HG02943 (cell line): Measurements from ENCODE around the gene PRKAG3.

Experiments used
- ATAC-seq: cut with Tn5 transposase; IDR thresholded peaks from one replicate; pipeline ENCODE4 v1.9.1; 2021; ENCODE audit warnings: mild to moderate bottlenecking, low read depth, moderate library complexity; ENCODE audit not compliant: unreplicated experiment

The PRKAG3 gene

DNA sequence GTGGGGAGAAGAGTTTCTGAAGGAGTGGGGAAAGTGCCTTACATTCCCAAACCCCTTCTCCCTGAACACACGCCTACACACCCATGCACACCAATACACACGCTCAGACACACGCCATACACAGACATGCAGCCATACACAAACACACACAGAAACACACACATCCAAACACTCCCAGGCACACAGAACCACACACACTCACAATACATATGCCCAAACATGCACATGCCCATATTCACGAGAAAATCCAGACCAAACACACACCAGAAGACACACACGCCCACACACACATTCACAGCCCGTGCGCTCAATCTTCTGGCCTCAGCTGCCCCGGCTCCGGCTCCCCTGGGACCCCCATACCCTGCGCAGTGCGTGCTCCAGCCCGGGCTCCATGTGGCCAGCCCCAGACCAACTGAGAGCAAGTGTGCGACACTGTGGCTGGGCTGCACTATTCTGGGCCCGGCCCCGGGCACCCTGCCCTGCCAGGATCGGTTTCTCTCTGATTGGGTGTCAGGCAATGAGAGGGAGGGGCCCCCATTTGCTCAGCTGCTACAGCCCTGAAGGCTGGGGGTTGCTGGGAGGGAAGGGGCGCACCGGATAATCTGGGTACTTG lies at the start of gene PRKAG3:
Gene PRKAG3 (minus strand): TSS at position 426 of the 613 bp plus-strand sequence.
- no peak for ATAC-seq

DNA sequence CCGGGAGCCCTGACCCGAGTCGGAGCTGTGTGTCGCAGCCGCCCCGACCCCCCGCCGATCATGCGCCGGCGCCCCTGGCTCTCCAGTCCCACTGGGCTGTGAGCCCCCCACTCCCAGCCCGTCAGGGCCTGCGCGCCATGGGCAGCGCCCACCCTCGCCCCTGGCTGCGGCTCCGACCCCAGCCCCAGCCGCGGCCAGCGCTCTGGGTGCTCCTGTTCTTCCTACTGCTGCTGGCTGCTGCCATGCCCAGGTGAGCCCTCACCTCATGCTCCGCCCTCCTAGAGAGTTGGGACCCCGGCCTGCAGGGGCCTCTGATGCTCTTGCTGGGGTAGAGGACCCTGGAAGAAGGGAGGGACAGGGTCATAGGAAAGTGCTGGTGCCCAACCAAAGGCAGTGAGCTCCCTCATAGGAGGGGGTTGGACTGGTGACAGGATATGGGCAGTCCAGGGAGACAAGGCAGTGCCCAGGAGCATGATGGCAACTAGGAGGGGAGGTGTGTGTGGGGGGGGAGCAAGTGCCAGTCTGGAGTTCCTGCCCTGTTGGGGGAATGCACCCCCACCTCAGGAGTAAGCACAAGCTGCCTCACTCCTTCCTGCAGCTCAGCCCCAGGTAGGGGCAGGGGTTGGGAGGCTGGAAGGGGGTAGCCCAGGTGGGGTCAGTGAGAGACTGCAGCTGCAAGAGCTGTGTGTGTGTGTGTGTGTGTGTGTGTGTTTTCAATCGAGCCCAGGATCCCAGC lies 49.4 kb upstream of the PRKAG3 start:
- no peak for ATAC-seq

DNA sequence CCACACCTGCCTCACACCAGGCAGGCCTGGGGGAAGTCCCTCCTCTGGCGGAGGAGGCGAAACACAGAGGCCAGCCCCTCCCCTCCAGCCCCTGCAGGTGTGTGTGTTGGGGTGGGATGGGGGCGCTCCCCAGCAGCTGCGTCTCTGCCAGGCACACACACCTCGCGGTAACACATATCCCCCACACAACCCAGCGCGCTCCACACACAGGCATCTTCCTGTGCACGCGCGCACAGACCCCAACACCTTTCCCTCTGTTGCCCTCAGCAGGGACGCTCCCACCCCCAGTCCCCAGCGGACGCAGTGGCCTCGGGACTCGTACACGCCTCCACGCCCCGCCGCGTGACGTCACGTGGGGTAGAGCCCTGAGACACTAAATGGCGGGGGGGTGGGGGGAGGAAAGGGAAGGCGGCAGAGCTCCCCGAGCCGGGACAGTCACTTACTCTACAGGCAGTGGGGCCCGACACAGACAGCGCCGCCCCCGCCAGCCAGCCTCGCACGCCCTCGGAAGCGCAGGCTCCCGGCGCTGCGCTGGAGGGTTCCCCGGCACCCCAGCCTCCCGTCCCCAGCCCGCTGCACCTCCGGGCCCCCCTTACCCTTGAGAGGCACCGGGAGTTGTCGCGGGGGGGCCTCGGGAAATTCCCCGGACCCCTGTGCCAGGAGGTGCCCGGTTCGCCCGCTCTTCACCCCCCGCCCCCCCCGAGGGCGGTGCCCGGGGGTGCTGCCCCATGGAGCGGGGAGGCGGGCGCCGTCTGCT lies 48.7 kb upstream of the PRKAG3 start, which contains the start of gene WNT10A:
Gene WNT10A (plus strand): TSS at position 751 of the 757 bp plus-strand sequence. CDS start 144 bp downstream, outside the sequence.
- ATAC-seq = peak; percentile 62

DNA sequence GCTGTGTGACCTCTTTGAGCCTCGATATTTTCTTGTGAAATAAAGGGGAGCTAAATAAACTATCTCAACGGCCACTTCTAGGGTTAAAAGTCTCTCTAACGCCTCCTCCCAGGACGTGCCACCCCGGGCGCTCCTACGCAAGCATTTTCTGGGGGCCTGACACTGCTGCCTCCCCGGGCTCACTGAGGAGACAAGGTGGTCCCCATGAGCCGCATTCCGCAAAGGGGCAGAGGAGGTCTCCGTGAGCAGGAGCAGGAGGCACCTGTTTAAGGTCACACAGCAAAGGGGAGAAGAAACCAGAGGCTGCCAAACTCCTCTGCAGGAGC lies 48.1 kb upstream of the PRKAG3 start:
- no peak for ATAC-seq

DNA sequence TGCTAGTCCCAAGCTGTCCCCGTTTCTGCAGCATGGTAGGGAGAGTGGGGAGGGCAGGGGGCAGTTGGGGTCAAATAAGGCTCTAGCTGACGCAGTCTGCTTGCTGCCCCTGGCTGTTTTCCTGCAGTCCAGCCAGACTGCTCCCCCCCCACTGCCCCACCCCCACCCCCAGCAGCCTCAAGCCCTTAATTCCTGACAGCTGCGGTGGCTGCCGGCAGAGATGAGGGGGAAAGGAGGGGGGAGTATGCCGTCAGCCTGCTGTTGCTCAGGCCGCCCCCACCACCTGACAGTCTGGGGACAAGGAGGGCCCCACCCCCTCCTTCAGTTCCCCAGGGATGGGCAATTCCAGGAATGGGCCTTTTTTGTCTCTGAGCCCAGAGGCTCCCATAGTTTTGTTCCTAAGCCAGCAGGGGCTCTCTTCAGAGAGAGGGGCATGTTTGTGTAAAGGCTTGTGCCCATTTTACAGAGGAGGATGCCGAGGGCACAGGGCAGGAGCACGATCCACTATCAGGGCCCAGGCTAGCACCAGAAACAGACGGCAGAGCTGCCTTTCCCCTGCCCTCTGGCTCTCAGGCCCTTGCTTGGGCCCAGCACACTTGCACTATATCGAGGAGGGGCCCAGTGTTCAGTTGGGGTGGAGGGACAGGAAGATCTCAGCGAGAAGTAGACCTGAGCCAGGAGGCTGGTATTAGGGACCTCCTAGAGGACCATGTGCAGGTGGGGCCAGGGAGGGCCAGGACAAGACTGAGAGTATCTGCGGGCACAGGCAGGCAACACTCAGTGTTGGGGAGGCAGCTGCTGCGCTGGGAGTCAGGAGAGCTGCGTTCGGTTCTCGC lies 47.5 kb upstream of the PRKAG3 start:
- no peak for ATAC-seq

DNA sequence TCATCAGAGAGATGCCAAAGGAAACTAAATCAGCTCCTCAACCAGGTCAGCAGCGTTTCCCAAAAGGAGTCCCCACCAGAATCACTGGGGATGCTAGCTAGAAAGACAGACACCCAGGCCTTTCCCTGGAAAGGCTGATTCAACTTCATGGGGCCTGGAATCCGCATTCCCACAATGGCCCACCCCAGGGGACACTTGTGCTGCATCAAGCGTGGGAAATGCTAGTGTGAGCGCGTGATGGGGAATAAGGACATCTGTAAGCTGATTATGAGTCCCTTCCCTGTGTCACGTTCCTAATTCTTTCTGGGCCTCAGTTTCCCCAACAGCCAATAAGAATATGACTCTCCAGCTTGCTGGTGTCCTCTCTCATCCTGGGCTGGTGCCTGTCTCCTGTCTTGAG lies 46.9 kb upstream of the PRKAG3 start:
- no peak for ATAC-seq

DNA sequence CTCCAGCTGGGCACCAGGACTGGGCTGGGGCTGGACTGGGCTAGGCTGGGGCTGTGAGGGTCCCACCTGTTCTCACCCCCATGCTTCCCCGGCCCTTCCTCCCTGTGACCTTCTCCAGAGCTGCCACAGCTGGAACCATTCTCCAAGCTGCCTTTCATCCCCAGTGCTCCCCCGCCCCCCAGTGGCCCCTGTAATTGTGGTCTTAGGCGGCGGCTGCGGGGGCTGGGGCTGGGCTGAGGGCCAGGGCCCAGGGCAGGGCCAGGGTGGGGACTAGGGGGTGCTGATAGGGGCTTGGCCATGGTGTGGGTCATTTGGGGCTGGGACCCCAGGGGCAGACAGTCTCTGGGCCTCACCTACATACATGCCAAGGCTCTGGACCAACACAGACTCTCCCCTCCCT lies 46.3 kb upstream of the PRKAG3 start:
- no peak for ATAC-seq

DNA sequence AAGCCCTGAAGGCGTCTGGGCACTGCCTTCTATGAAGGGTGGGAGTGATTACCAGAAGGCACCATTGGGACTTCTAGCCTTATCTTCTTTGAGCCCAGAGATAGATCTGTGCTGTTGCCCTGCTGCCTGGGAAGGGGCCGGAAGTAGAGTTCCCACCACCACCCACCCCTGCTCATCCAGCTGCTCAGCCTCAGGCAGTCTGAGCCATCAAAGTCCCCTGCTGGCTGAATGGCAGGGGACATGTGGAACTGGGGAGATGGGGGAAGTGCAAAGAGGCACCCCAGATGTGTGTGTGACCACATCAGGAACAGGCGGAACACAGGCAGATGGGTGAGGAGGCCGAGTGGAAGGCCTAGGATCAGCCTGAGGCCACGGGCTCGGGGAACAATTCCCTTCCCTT lies 45.7 kb upstream of the PRKAG3 start:
- ATAC-seq = no peak

DNA sequence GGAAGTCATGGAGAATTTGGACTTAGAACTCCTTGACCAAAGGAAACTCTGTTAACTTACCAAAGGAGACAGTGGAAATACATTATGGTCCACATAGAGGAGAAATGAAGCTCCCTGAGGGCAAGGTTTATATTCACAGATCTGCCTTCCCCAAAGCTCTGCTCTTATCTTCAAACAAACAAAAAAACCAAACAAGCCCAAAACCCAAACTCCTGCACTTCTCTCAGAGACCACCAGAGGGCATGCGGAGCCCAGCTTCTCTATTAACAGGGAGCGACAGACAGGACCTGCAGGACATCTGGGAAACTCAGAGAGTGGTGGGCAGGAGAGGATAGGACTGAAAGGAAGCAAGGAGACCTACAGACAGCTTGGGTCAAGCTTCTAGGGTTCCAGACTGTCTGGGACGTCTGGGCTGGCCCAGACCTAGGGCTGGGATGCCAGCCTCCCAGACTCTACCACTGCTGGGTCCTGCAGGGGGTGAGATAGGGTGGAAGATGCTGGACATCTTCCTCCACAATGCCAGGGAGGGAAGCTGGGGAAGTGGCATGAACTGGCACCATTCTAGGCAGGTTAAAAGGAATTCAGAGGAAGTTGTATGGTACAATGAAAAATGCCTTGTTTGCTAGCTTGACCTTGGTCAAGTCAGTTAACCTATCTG lies 45.1 kb upstream of the PRKAG3 start:
- no peak for ATAC-seq

DNA sequence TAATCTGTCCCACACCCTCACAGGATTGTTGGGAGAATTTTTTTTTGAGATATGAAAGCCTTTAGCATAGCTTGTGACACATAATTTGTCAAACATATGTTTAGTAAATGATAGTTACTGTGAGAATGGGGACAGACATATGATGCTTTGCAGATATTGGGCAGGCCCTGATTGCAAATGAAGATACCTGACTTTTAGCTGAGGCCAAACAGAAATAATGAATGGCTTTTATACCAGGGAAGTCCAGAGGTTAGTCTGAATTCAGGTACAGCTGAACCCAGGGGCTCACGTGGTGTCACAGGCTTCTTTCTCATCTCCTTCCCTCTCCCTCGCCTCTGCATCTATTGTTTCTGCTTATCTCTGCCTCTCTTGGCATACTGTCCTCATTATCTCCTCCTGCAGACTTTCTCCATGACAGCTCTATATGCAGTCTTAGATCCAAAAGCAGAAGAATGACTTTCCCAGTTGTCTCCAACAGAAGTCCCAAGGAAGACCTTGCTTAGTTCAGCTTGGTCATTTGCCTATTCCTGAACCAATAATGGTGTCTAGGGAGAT lies 44.2 kb upstream of the PRKAG3 start:
- ATAC-seq = no peak

DNA sequence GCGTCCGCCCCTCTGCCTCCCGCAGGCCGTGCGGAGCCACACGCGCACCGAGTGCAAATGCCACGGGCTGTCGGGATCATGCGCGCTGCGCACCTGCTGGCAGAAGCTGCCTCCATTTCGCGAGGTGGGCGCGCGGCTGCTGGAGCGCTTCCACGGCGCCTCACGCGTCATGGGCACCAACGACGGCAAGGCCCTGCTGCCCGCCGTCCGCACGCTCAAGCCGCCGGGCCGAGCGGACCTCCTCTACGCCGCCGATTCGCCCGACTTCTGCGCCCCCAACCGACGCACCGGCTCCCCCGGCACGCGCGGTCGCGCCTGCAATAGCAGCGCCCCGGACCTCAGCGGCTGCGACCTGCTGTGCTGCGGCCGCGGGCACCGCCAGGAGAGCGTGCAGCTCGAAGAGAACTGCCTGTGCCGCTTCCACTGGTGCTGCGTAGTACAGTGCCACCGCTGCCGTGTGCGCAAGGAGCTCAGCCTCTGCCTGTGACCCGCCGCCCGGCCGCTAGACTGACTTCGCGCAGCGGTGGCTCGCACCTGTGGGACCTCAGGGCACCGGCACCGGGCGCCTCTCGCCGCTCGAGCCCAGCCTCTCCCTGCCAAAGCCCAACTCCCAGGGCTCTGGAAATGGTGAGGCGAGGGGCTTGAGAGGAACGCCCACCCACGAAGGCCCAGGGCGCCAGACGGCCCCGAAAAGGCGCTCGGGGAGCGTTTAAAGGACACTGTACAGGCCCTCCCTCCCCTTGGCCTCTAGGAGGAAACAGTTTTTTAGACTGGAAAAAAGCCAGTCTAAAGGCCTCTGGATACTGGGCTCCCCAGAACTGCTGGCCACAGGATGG lies 42.0 kb upstream of the PRKAG3 start:
- no peak for ATAC-seq

DNA sequence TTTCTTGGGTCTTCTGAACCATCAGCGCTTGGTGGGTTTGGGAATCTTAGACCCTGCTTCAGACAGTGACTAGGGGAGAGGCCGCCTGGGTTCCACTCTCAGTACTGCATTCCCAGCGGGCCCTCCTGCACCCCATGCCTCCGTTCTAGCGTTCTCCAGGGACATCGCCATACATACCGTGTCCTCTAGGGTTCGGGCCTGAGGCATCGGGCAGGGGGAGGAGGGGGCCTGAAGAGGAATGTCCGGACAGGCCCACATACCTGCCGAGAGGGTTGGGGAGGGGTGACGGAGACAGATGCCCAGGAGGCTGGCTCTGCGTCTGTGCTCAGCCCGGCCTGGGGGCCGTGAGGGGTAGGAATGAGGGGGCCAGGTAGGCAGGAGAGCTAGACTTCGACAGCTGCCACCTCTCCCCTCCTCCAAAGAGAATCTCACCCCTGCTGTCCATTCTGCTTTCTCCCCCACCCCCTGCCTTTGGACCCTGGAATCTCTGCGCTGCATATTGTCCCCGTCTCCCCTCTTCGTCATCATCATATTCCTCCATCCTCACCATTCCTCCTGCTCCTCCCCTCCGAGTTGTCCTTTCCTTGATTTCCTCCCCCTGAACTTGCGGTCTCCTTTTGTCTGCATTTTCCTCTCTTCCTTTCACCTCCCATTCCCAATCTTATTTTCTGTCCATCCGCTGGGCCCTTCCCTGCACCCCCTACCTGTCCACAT lies 41.2 kb upstream of the PRKAG3 start:
- no peak for ATAC-seq

DNA sequence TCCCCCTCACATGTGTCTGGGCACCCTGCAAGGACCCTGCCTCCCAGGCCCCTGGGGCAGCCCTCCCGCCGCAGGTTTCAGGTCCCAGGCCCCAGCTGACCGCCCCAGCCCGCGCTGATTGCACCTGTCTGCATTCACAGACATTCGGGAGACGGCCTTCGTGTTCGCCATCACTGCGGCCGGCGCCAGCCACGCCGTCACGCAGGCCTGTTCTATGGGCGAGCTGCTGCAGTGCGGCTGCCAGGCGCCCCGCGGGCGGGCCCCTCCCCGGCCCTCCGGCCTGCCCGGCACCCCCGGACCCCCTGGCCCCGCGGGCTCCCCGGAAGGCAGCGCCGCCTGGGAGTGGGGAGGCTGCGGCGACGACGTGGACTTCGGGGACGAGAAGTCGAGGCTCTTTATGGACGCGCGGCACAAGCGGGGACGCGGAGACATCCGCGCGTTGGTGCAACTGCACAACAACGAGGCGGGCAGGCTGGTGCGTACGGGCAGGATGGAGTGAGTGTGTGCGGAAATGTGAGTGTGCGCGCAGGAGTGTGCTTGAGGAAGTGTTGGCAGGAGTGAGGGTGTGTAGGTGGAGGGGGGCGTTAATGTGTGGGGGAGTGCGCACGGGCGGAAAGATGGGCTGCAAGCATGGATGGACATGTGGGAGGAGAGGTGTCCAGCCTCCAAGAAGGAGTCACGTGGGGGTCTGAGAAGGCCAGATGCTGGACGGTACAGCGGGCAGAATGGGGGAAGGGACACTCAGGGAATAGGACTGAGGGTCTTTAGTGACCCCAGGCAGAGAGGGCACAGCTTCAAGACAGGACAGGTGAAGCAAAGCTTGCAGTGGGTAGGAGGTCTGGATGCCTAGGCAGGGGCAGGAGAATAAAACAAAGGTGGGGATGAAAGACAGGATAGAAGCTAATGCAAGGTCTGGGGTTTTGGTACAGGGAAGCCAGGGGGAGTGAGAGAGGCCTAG lies 40.0 kb upstream of the PRKAG3 start:
- ATAC-seq = no peak

DNA sequence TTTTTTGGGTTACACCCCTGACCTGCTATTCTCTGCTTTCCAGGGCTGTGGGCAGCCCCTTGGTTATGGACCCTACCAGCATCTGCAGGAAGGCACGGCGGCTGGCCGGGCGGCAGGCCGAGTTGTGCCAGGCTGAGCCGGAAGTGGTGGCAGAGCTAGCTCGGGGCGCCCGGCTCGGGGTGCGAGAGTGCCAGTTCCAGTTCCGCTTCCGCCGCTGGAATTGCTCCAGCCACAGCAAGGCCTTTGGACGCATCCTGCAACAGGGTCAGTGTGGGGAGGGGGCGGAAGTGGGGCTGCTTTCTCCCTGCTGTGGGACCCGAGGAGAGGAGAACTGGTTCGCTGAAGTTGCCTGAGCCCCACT lies 39.4 kb upstream of the PRKAG3 start:
- ATAC-seq = no peak

DNA sequence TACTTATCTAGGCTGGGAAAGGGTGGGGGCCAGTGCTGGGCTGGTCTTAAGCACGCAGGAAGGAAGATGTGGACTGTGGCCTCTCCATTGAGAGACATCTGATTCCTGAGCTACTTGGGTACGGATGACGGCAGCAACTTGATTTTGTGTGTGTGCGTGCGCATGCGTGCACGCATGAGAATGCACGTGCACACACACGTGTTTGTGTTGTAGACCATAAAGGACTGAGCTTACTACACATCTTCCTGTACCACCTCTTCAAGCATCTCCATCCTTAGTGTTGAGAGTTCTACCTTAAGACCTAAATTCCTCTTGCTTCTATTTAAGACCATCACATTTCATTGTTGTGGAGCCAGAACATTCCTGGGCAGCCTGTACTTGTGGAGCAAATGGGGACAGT lies 37.5 kb upstream of the PRKAG3 start:
- ATAC-seq = no peak

DNA sequence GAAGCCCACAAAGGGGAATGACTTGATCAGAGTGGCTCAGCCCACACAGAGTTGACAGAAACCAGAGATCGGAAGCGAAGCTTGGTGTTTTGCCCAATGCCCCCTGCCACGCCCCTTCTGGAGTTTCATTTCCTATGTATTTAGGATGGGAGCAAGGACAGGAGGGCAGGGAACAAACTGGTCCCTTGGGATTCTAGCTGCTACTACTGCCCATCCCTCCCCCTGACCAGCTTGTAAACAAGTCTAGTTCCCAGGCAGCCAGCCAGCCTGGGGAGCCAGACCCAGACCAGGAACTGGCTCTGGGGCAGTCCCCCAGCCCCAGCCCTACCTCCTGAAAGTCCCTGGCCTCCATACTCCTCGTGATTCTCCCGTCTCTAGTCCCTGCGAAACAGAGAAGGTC lies 36.3 kb upstream of the PRKAG3 start:
- ATAC-seq = no peak

DNA sequence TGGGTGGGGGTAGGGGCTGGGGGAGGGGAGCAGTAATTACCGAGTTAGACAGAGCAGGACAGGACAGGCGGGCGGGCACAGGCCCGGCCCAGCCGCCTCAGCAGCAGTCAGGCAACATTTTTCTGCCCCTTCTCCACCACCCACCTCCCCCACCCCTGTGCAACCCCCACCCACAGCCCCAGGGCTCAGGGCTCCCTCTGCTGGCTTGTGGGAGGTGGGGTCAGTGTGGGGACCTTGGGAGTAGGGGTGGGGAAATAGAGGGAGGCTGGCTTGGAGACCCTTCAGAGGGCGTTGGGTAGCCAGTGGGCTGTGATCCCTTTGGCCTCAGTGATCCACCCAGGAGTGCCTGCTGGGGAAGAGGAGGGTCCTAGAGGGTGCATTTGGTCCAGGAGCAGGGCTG lies 34.4 kb upstream of the PRKAG3 start:
- no peak for ATAC-seq
